ENCODE results near the gene TMEM40. TPM values are rescaled to one million over a fixed set of nuclear protein-coding genes. Genes with fewer than 3 reads are reported as not detected.
A peak's percentile ranks its signal among the peaks of the same experiment; 100 is the strongest.

The TMEM40 gene
- total RNA-seq, 1 experiment from 2014 or later: not detected

DNA sequence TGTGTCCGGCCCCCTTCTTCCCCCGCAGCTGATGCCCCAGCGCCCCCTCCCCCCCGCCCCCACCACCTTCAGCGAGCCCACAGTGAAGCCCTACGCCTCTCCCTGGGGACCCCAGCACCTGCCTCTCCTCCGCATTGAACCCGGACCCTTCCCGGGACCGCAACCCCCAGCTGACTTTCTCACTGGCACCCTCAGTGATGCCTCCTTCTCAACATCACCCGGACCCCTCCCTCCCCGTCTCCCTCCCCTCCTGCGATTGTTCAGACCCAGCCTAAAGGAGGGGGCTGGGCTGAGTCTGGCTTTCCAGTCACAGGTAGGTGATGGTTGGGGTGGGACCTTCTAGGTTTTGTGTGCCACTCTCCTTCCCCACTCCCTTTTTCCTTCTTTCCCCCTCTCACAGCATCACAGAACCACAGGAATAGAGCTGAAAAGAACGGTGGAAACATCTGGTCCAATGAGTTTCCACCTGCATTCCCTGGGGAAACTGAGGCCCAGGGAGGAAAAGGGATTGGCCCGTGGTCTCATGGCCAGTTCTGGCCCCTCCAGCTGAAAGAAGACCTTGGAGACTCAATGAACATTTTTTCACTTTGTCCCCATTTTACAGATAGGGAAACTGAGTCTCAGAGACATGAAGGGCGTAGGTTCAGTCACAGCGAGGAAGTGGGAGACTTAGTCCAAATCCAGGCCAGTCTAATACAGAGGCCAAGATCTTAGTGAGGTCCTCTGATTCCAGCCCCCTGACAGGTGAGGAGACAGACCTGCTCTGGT is 38.2 kb upstream of the TMEM40 start:
- Histone ChIP-seq H2BK15ac (ENCODE audit: low read depth, low read length) (no peak overlapping the region), H2AK5ac (ENCODE audit: insufficient read length, low read length) (no peak overlapping the region), H3K27ac (ENCODE audit: insufficient read length, low read depth, low read length) (no peak overlapping the region), H2AFZ (ENCODE audit: low read length) (no peak overlapping the region), H2BK120ac (ENCODE audit: low read depth, low read length, poor library complexity, severe bottlenecking) (no peak overlapping the region), H3K18ac (ENCODE audit: insufficient read length, low read depth, low read length) (no peak overlapping the region), H2BK20ac (ENCODE audit: low read depth, low read length, poor library complexity, severe bottlenecking) (no peak overlapping the region), H3K9me3 (ENCODE audit: control insufficient read depth, low read depth, low read length) (no peaks in the 10 kb centered on the region), H3K4me2 (ENCODE audit: insufficient read depth, insufficient read length, low read length) (peak overlapping the region; percentile 57), H3K14ac (ENCODE audit: insufficient read depth, low read length) (no peak overlapping the region), H3K27me3 (ENCODE audit: insufficient read depth, low read length) (no peaks in the 10 kb centered on the region), H3K9ac (ENCODE audit: extremely low read depth, insufficient read length, low read length) (no peak overlapping the region), H4K91ac (ENCODE audit: insufficient read length, low read depth, low read length) (no peak overlapping the region), H2BK5ac (ENCODE audit: insufficient read length, low read length) (no peak overlapping the region), H2BK12ac (ENCODE audit: insufficient read length, low read depth, low read length) (no peak overlapping the region), H3K23me2 (ENCODE audit: insufficient read length, low read depth, low read length, poor library complexity, severe bottlenecking) (no peaks in the 10 kb centered on the region), H3K4me1 (ENCODE audit: insufficient read depth, low read length) (0 out of 2 replicates have a peak, but pooled peaks cover 2% of the 10 kb centered on the region), H3K23ac (ENCODE audit: insufficient read length, low read depth, low read length) (no peak overlapping the region), H3K56ac (ENCODE audit: insufficient read length, low read depth, low read length) (no peak overlapping the region), H3K4ac (ENCODE audit: low read depth, low read length) (no peak overlapping the region), H3T11ph (ENCODE audit: low read length) (no peak overlapping the region), H4K20me1 (ENCODE audit: control insufficient read depth, insufficient read depth, insufficient read length) (no peaks in the 10 kb centered on the region), H4K5ac (ENCODE audit: insufficient read length, low read depth, low read length) (no peak overlapping the region), H3K79me2 (ENCODE audit: insufficient read depth, low read length) (no peaks in the 10 kb centered on the region), H4K8ac (replicated peaks; ENCODE audit: insufficient read length, low read depth, low read length) (no peak overlapping the region), H3K79me1 (ENCODE audit: insufficient read depth, low read depth, low read length, poor library complexity, severe bottlenecking) (no peaks in the 10 kb centered on the region)
- TF ChIP-seq CTCF (conservative IDR thresholded peaks at IDR 0.05): no peak
- no CpG with 5 or more reads among the region's 17 CpGs for WGBS (ENCODE audit: extremely low coverage, insufficient read length, low lambda C conversion rate)
- Mint-ChIP-seq H3K4me1 (peaks cover 7 to 21% of the 10 kb centered on the region in 2 experiments; a peak in 3 of 4 replicates), H3K9me3 (peaks cover 0 to 4% of the 10 kb centered on the region in 2 experiments; a peak in 2 of 5 replicates), H3K27me3 (ENCODE audit: low read depth) (peaks cover 10% of the 10 kb centered on the region), H3K36me3 (ENCODE audit: insufficient read depth in 1 of 3, low read depth in 3 of 3) (peaks cover 0 to 5% (median 0%) of the 10 kb centered on the region in 3 experiments; a peak in 3 of 7 replicates), H3K4me3 (peak overlapping the region; percentile 88 to 93), H3K27ac (no peak overlapping the region)
- DNase-seq: no peak

Data from H9 (cell line).